Caco-2 (cell line): ENCODE measurements around the gene SLC6A7. TPM values are rescaled to one million over a fixed set of nuclear protein-coding genes. Genes with fewer than 3 reads are reported as not detected.

Experiments used
- BruUV-seq: library from RNA; stranded (reverse); fragments of 400-500 nt; replicated peaks from 2 replicates; lab custom pipeline; 2021; lab: Mats Ljungman, UMichigan
- CTCF ChIA-PET: fragments of 300-600 bp; sonication (Branson Sonifier 250); formaldehyde crosslinking; loops from one replicate; lab custom pipeline; 2022; ENCODE audit warnings: antibody characterized with exemption; lab: Charles Lee
- POLR2A ChIA-PET: fragments of 300-600 bp; sonication (Branson Sonifier 250); formaldehyde crosslinking; loops from one replicate; lab custom pipeline; 2022; ENCODE audit warnings: antibody characterized with exemption; lab: Charles Lee
- DNase-seq, 2 experiments: peaks; one replicate each; pipeline versions ENCODE4 v3.0.0 to v3.0.0-alpha.2; 2020 to 2022
- H3K27me3 ChIP-seq: replicated peaks from 2 replicates; pipeline ENCODE4 v1.6.0; 2011; ENCODE audit warnings: low read length; ENCODE audit not compliant: control insufficient read depth, insufficient read depth
- H3K36me3 ChIP-seq: 2 replicates; pipeline ENCODE4 v1.5.1; 2011; ENCODE audit warnings: low read length; ENCODE audit not compliant: control insufficient read depth, insufficient read depth
- H3K4me1 ChIP-seq: fragments of 250-450 bp; sonication (Bioruptor Pico); 2 replicates; pipeline ENCODE4 v1.5.1; 2020; ENCODE audit warnings: mild to moderate bottlenecking
- H3K4me3 ChIP-seq: 2 replicates; pipeline ENCODE4 v1.5.1; 2011; ENCODE audit warnings: low read depth, mild to moderate bottlenecking, control low read depth, low read length
- H3K9me3 ChIP-seq: fragments of 250-450 bp; sonication (Bioruptor Pico); 2 replicates; pipeline ENCODE4 v1.5.1; 2020; ENCODE audit warnings: mild to moderate bottlenecking, moderate library complexity
- H3K27ac Mint-ChIP-seq: one replicate; pipeline ENCODE4 v1.8.0; 2022; ENCODE audit warnings: mixed read lengths; ENCODE audit not compliant: unreplicated experiment
- H3K27me3 Mint-ChIP-seq: one replicate; pipeline ENCODE4 v1.8.0; 2022; ENCODE audit warnings: mixed read lengths; ENCODE audit not compliant: insufficient read depth, unreplicated experiment
- H3K36me3 Mint-ChIP-seq: one replicate; pipeline ENCODE4 v1.8.0; 2022; ENCODE audit warnings: mild to moderate bottlenecking, mixed read lengths; ENCODE audit not compliant: insufficient read depth, unreplicated experiment
- H3K4me1 Mint-ChIP-seq: one replicate; pipeline ENCODE4 v1.8.0; 2022; ENCODE audit warnings: low read depth, mixed read lengths; ENCODE audit not compliant: unreplicated experiment
- H3K4me3 Mint-ChIP-seq: one replicate; pipeline ENCODE4 v1.8.0; 2022; ENCODE audit warnings: mild to moderate bottlenecking, moderate library complexity, mixed read lengths; ENCODE audit not compliant: unreplicated experiment
- H3K9me3 Mint-ChIP-seq: one replicate; pipeline ENCODE4 v1.8.0; 2022; ENCODE audit warnings: mixed read lengths; ENCODE audit not compliant: unreplicated experiment
- intact Hi-C: fragments of 100-400 bp; cut with micrococcal nuclease; formaldehyde crosslinking; loops from one replicate; pipeline ENCODE4 v1.10.0; 2022; ENCODE audit not compliant: unreplicated experiment
- total RNA-seq: library from RNA; stranded (reverse); gene quantifications from 2 replicates; pipeline ENCODE4 v1.2.3, GENCODE V29; 2022
- TF ChIP-seq, protein P1 (sequence below), 2 experiments: fragments of 200-600 bp in 1 of 2; IDR thresholded peaks; 1 replicate in 1 of 2; 2 replicates in 1 of 2; pipeline versions ENCODE4 v1.5.1 to v1.8.0; 2011 to 2022; ENCODE audit warnings: antibody characterized with exemption in 1 of 2, control low read depth in 1 of 2, inconsistent platforms in 1 of 2, low read depth in 1 of 2, low read length in 1 of 2, mild to moderate bottlenecking in 1 of 2, moderate library complexity in 1 of 2; ENCODE audit not compliant: insufficient read depth in 1 of 2, severe bottlenecking in 1 of 2, unreplicated experiment in 1 of 2

The SLC6A7 gene
- total RNA-seq, 1 experiment from 2014 or later, result not detected

DNA sequence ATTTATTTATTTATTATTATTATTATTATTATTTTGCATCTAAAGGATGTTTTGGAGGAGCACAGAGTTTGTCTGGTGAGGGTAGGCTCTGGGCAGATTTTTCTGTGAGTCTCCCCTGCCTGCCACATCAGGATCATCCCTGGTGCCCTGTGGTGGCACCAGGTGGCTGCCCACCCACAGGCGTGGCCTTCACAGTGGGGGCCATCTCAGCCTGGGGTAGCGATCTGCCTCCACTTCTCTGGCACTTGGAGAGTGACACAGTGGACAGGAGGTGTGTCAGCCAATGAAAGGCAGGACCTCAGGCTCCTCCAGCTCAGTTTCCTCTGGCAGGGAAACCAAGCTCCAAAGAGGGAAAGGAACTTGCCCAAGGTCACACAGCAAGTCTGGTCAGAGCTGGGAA lies 30.0 kb downstream of the SLC6A7 start:
- CTCF ChIA-PET, result interaction anchor here (1.3 kb wide), 1 partner anchor 44 kb away, joined by 3 read pairs; no protein-coding TSS in a partner anchor
- no peaks in the 10 kb centered on the region for H3K27me3 ChIP-seq
- Mint-ChIP-seq H3K4me3 (no peak overlapping the region), H3K4me1 (peaks cover 18% of the 10 kb centered on the region), H3K9me3 (no peaks in the 10 kb centered on the region), H3K27me3 (no peaks in the 10 kb centered on the region), H3K36me3 (no peaks in the 10 kb centered on the region), H3K27ac (no peak overlapping the region)
- POLR2A ChIA-PET, result no interaction called here
- BruUV-seq, result no TSS peak
- TF ChIP-seq, protein P1, sequence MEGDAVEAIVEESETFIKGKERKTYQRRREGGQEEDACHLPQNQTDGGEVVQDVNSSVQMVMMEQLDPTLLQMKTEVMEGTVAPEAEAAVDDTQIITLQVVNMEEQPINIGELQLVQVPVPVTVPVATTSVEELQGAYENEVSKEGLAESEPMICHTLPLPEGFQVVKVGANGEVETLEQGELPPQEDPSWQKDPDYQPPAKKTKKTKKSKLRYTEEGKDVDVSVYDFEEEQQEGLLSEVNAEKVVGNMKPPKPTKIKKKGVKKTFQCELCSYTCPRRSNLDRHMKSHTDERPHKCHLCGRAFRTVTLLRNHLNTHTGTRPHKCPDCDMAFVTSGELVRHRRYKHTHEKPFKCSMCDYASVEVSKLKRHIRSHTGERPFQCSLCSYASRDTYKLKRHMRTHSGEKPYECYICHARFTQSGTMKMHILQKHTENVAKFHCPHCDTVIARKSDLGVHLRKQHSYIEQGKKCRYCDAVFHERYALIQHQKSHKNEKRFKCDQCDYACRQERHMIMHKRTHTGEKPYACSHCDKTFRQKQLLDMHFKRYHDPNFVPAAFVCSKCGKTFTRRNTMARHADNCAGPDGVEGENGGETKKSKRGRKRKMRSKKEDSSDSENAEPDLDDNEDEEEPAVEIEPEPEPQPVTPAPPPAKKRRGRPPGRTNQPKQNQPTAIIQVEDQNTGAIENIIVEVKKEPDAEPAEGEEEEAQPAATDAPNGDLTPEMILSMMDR (IDR thresholded peaks at IDR 0.05; ENCODE audit: insufficient read depth in 1 of 2, low read depth in 1 of 2, low read length in 1 of 2, severe bottlenecking in 1 of 2, unreplicated experiment in 1 of 2), result no peak
- peaks cover 19% of the 10 kb centered on the region for H3K4me1 ChIP-seq
- no peak for DNase-seq
- H3K9me3 ChIP-seq, result no peaks in the 10 kb centered on the region
- no peaks in the 10 kb centered on the region for H3K36me3 ChIP-seq
- intact Hi-C loops, result loop anchor here (5.0 to 10.0 kb wide), 3 partner anchors 43 to 385 kb away; no protein-coding TSS in a partner anchor
- H3K4me3 ChIP-seq, result no peak overlapping the region

DNA sequence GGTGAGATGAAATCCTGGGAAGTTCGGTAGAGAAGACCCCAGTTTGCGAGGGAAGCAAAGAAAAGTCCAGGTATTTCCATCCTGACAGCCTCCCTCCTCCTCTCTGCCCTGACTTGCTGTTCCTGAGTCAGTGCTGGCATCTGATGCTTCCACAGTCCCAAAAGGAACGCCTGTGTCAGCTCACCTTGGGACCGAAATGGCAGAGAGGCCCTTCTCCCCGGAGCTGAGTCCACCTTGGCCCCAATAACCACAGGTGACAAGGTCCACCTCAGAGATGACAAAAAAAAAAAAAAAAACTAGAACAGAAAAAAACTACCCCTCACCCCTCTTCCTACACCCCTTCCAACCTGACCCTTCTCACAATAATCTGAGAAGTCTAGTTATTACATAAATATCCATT lies 31.6 kb downstream of the SLC6A7 start:
- TF ChIP-seq, protein P1 (IDR thresholded peaks at IDR 0.05; ENCODE audit: insufficient read depth in 1 of 2, low read depth in 1 of 2, low read length in 1 of 2, severe bottlenecking in 1 of 2, unreplicated experiment in 1 of 2), result no peak
- Mint-ChIP-seq H3K4me3 (no peak overlapping the region), H3K27ac (no peak overlapping the region), H3K9me3 (no peaks in the 10 kb centered on the region), H3K4me1 (peaks cover 18% of the 10 kb centered on the region), H3K36me3 (no peaks in the 10 kb centered on the region), H3K27me3 (no peaks in the 10 kb centered on the region)
- intact Hi-C loops, result no loop called here
- no peaks in the 10 kb centered on the region for H3K36me3 ChIP-seq
- H3K9me3 ChIP-seq, result no peaks in the 10 kb centered on the region
- DNase-seq, result no peak
- H3K4me3 ChIP-seq, result no peak overlapping the region
- ChIA-PET CTCF (no interaction called here), POLR2A (no interaction called here)
- no TSS peak for BruUV-seq
- H3K27me3 ChIP-seq, result no peaks in the 10 kb centered on the region
- peaks cover 10% of the 10 kb centered on the region for H3K4me1 ChIP-seq

DNA sequence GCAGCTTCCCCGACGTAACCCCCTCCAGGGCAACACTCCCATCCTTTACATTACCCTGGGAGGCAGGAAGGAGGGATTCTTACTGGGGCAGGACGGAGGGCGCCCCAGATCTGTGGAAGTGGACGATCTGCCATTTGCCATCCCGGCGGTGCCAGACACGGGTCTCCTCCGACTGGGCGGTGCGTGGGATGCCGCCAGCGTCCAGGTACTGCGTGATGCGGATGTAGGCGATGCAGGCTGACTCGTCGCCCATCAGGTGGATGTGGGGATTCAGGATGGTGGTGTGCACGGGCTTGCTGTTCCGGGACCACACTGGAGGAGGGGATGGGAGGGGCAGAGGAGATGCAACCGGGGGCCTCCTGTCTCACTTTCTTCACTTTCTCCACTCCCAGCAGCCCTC lies 33.0 kb downstream of the SLC6A7 start:
- Histone ChIP-seq H3K4me3 (no peak overlapping the region), H3K4me1 (peaks cover under 1% of the 10 kb centered on the region; the same call in 1 of the 2 replicates), H3K9me3 (no peaks in the 10 kb centered on the region), H3K36me3 (no peaks in the 10 kb centered on the region), H3K27me3 (no peaks in the 10 kb centered on the region)
- BruUV-seq, result no TSS peak
- H3K27ac Mint-ChIP-seq, result no peak overlapping the region
- CTCF ChIA-PET, result no interaction called here
- peaks cover 4% of the 10 kb centered on the region for H3K4me1 Mint-ChIP-seq
- intact Hi-C loops, result no loop called here
- no peaks in the 10 kb centered on the region for H3K36me3 Mint-ChIP-seq
- no peaks in the 10 kb centered on the region for H3K27me3 Mint-ChIP-seq
- POLR2A ChIA-PET, result no interaction called here
- DNase-seq, result no peak
- no peak overlapping the region for H3K4me3 Mint-ChIP-seq
- no peaks in the 10 kb centered on the region for H3K9me3 Mint-ChIP-seq
- TF ChIP-seq, protein P1 (IDR thresholded peaks at IDR 0.05; ENCODE audit: insufficient read depth in 1 of 2, low read depth in 1 of 2, low read length in 1 of 2, severe bottlenecking in 1 of 2, unreplicated experiment in 1 of 2), result no peak
